ENCODE data around the gene PSAT1. TPM values are rescaled to one million over a fixed set of nuclear protein-coding genes. Genes with fewer than 3 reads are reported as not detected.

The PSAT1 gene
- total and polyA plus RNA-seq, 4 donors, result 0.56 to 4.1 (median 2.2) TPM

GRCh38 chr9:78348848-78349247 is 51.9 kb downstream of the PSAT1 start:
- no peak for DNase-seq
- H3K4me3 ChIP-seq (ENCODE audit: low read length in 2 of 2), result no peak overlapping the region
- H3K36me3 ChIP-seq (ENCODE audit: control insufficient read depth in 1 of 2, insufficient read depth in 2 of 2, low read length in 1 of 2), result no peaks in the 10 kb centered on the region
- no peak for ATAC-seq (ENCODE audit: low FRiP score)
- H3K9me3 ChIP-seq (ENCODE audit: control insufficient read depth, low read length), result no peaks in the 10 kb centered on the region
- no peaks in the 10 kb centered on the region for H3K4me1 ChIP-seq (ENCODE audit: control insufficient read depth in 1 of 2, insufficient read depth in 2 of 2, low read length in 2 of 2)
- 98 to 100% methylated on average over 1 of the region's 1 CpG for WGBS, 2 donors
- no peaks in the 10 kb centered on the region for H3K27me3 ChIP-seq (ENCODE audit: control insufficient read depth in 1 of 2, insufficient read depth in 2 of 2, low read length in 1 of 2)
- intact Hi-C loops (cut with DNase I), result no loop called here
- H3K27ac ChIP-seq (ENCODE audit: low read depth in 1 of 2, low read length in 2 of 2), result no peak overlapping the region

- H3K27ac ChIP-seq (ENCODE audit: low read depth in 1 of 2, low read length in 2 of 2), result no peak overlapping the region
- DNase-seq (no peak), ATAC-seq (ENCODE audit: low FRiP score) (no peak)
- H3K4me3 ChIP-seq (ENCODE audit: low read length in 2 of 2), result no peak overlapping the region
- H3K9me3 ChIP-seq (ENCODE audit: control insufficient read depth, low read length), result no peaks in the 10 kb centered on the region
- H3K27me3 ChIP-seq (ENCODE audit: control insufficient read depth in 1 of 2, insufficient read depth in 2 of 2, low read length in 1 of 2), result no peaks in the 10 kb centered on the region
- H3K36me3 ChIP-seq (ENCODE audit: control insufficient read depth in 1 of 2, insufficient read depth in 2 of 2, low read length in 1 of 2), result no peaks in the 10 kb centered on the region
- intact Hi-C loops (cut with DNase I), result no loop called here
- WGBS, 2 donors, result 85 to 90% methylated on average over 2 of the region's 2 CpGs
- no peaks in the 10 kb centered on the region for H3K4me1 ChIP-seq (ENCODE audit: control insufficient read depth in 1 of 2, insufficient read depth in 2 of 2, low read length in 2 of 2)
Observed at GRCh38 chr9:78351816-78352215, 54.9 kb downstream of the PSAT1 start.

- no peaks in the 10 kb centered on the region for H3K36me3 ChIP-seq (ENCODE audit: control insufficient read depth in 1 of 2, insufficient read depth in 2 of 2, low read length in 1 of 2)
- H3K27me3 ChIP-seq (ENCODE audit: control insufficient read depth in 1 of 2, insufficient read depth in 2 of 2, low read length in 1 of 2), result no peaks in the 10 kb centered on the region
- no peaks in the 10 kb centered on the region for H3K9me3 ChIP-seq (ENCODE audit: control insufficient read depth, low read length)
- no peak for DNase-seq
- H3K4me1 ChIP-seq (ENCODE audit: control insufficient read depth in 1 of 2, insufficient read depth in 2 of 2, low read length in 2 of 2), result no peaks in the 10 kb centered on the region
- intact Hi-C loops (cut with DNase I), result no loop called here
- no peak overlapping the region for H3K4me3 ChIP-seq (ENCODE audit: low read length in 2 of 2)
- no peak overlapping the region for H3K27ac ChIP-seq (ENCODE audit: low read depth in 1 of 2, low read length in 2 of 2)
- no peak for ATAC-seq (ENCODE audit: low FRiP score)
Observed at GRCh38 chr9:78354324-78354973, 57.5 kb downstream of the PSAT1 start.

- 69% methylated on average over 3 of the region's 3 CpGs for WGBS, 2 donors
- ATAC-seq (ENCODE audit: low FRiP score) (no peak), DNase-seq (no peak)
- Histone ChIP-seq H3K36me3 (ENCODE audit: control insufficient read depth in 1 of 2, insufficient read depth in 2 of 2, low read length in 1 of 2) (no peaks in the 10 kb centered on the region), H3K4me1 (ENCODE audit: control insufficient read depth in 1 of 2, insufficient read depth in 2 of 2, low read length in 2 of 2) (no peaks in the 10 kb centered on the region), H3K27me3 (ENCODE audit: control insufficient read depth in 1 of 2, insufficient read depth in 2 of 2, low read length in 1 of 2) (no peaks in the 10 kb centered on the region), H3K9me3 (ENCODE audit: control insufficient read depth, low read length) (no peaks in the 10 kb centered on the region), H3K4me3 (ENCODE audit: low read length in 2 of 2) (no peak overlapping the region), H3K27ac (ENCODE audit: low read depth in 1 of 2, low read length in 2 of 2) (no peak overlapping the region)
- intact Hi-C loops (cut with DNase I), result no loop called here
Observed at GRCh38 chr9:78354989-78355388, 58.1 kb downstream of the PSAT1 start.

- H3K4me3 ChIP-seq (ENCODE audit: low read length in 2 of 2), result no peak overlapping the region
- no peak for ATAC-seq (ENCODE audit: low FRiP score)
- WGBS, 2 donors, result 64 to 90% methylated on average over 4 of the region's 4 CpGs
- intact Hi-C loops (cut with DNase I), result no loop called here
- no peak for DNase-seq
- no peak overlapping the region for H3K27ac ChIP-seq (ENCODE audit: low read depth in 1 of 2, low read length in 2 of 2)
- no peaks in the 10 kb centered on the region for H3K36me3 ChIP-seq (ENCODE audit: control insufficient read depth in 1 of 2, insufficient read depth in 2 of 2, low read length in 1 of 2)
- H3K27me3 ChIP-seq (ENCODE audit: control insufficient read depth in 1 of 2, insufficient read depth in 2 of 2, low read length in 1 of 2), result no peaks in the 10 kb centered on the region
- no peaks in the 10 kb centered on the region for H3K4me1 ChIP-seq (ENCODE audit: control insufficient read depth in 1 of 2, insufficient read depth in 2 of 2, low read length in 2 of 2)
- no peaks in the 10 kb centered on the region for H3K9me3 ChIP-seq (ENCODE audit: control insufficient read depth, low read length)
Observed at GRCh38 chr9:78356634-78357033, 59.7 kb downstream of the PSAT1 start.

GRCh38 chr9:78357165-78357873 is 60.4 kb downstream of the PSAT1 start:
- intact Hi-C loops (cut with DNase I), result no loop called here
- 92 to 96% methylated on average over 21 to 23 of the region's 23 CpGs for WGBS, 2 donors
- no peaks in the 10 kb centered on the region for H3K27me3 ChIP-seq (ENCODE audit: control insufficient read depth in 1 of 2, insufficient read depth in 2 of 2, low read length in 1 of 2)

GRCh38 chr9:78358329-78359051 is 61.6 kb downstream of the PSAT1 start:
- ATAC-seq (ENCODE audit: low FRiP score), result no peak
- Histone ChIP-seq H3K4me3 (ENCODE audit: low read length in 2 of 2) (no peak overlapping the region), H3K9me3 (ENCODE audit: control insufficient read depth, low read length) (no peaks in the 10 kb centered on the region), H3K4me1 (ENCODE audit: control insufficient read depth in 1 of 2, insufficient read depth in 2 of 2, low read length in 2 of 2) (no peaks in the 10 kb centered on the region), H3K27ac (ENCODE audit: low read depth in 1 of 2, low read length in 2 of 2) (no peak overlapping the region), H3K27me3 (ENCODE audit: control insufficient read depth in 1 of 2, insufficient read depth in 2 of 2, low read length in 1 of 2) (no peaks in the 10 kb centered on the region), H3K36me3 (ENCODE audit: control insufficient read depth in 1 of 2, insufficient read depth in 2 of 2, low read length in 1 of 2) (no peaks in the 10 kb centered on the region)
- intact Hi-C loops (cut with DNase I), result no loop called here
- no peak for DNase-seq
- WGBS, 2 donors, result 89 to 92% methylated on average over 17 of the region's 17 CpGs

More at GRCh38 chr9:78357165-78357873, 60.4 kb downstream of the PSAT1 start:
- Histone ChIP-seq H3K27ac (ENCODE audit: low read depth in 1 of 2, low read length in 2 of 2) (no peak overlapping the region), H3K36me3 (ENCODE audit: control insufficient read depth in 1 of 2, insufficient read depth in 2 of 2, low read length in 1 of 2) (no peaks in the 10 kb centered on the region), H3K9me3 (ENCODE audit: control insufficient read depth, low read length) (no peaks in the 10 kb centered on the region), H3K4me3 (ENCODE audit: low read length in 2 of 2) (no peak overlapping the region), H3K4me1 (ENCODE audit: control insufficient read depth in 1 of 2, insufficient read depth in 2 of 2, low read length in 2 of 2) (no peaks in the 10 kb centered on the region)
- ATAC-seq (ENCODE audit: low FRiP score) (no peak), DNase-seq (no peak)

- 41 to 45% methylated on average over 3 of the region's 3 CpGs for WGBS, 2 donors
- H3K4me3 ChIP-seq (ENCODE audit: low read length in 2 of 2), result no peak overlapping the region
- DNase-seq, result no peak
- ATAC-seq (ENCODE audit: low FRiP score), result no peak
- no peaks in the 10 kb centered on the region for H3K9me3 ChIP-seq (ENCODE audit: control insufficient read depth, low read length)
- H3K4me1 ChIP-seq (ENCODE audit: control insufficient read depth in 1 of 2, insufficient read depth in 2 of 2, low read length in 2 of 2), result no peaks in the 10 kb centered on the region
- no peak overlapping the region for H3K27ac ChIP-seq (ENCODE audit: low read depth in 1 of 2, low read length in 2 of 2)
- intact Hi-C loops (cut with DNase I), result no loop called here
- H3K36me3 ChIP-seq (ENCODE audit: control insufficient read depth in 1 of 2, insufficient read depth in 2 of 2, low read length in 1 of 2), result no peaks in the 10 kb centered on the region
- no peaks in the 10 kb centered on the region for H3K27me3 ChIP-seq (ENCODE audit: control insufficient read depth in 1 of 2, insufficient read depth in 2 of 2, low read length in 1 of 2)
Observed at GRCh38 chr9:78363221-78363620, 66.3 kb downstream of the PSAT1 start.
